GM21447 (cell line): Measurements from ENCODE around the gene RBM44.
"Not testable (repeated sequence)": the region's sequence is repeated elsewhere in the genome, so short reads cannot be mapped to it uniquely, and the experiment has no call there.

Experiments
- ATAC-seq: cut with Tn5 transposase; IDR thresholded peaks from one replicate; pipeline ENCODE4 v1.9.1; 2021; ENCODE audit not compliant: unreplicated experiment

The RBM44 gene

GRCh38 chr2:237841051-237841450 lies 42.5 kb downstream of the RBM44 start:
- no peak for ATAC-seq

- ATAC-seq: not testable (repeated sequence)
Observed at GRCh38 chr2:237848940-237849339, 50.4 kb downstream of the RBM44 start.

GRCh38 chr2:237854295-237854694 lies 55.7 kb downstream of the RBM44 start:
- ATAC-seq: no peak

- no peak for ATAC-seq
Observed at GRCh38 chr2:237857791-237858190, 59.2 kb downstream of the RBM44 start.

- ATAC-seq: no peak
Observed at GRCh38 chr2:237858294-237859081, 59.9 kb downstream of the RBM44 start.

GRCh38 chr2:237859082-237859433 lies 60.5 kb downstream of the RBM44 start:
- no peak for ATAC-seq

GRCh38 chr2:237859533-237860272 lies 61.1 kb downstream of the RBM44 start, which contains the start of gene RAMP1:
TSS of gene RAMP1 (plus strand) at chr2:237859623. CDS start at chr2:237859676, 53 bp downstream.
- no peak for ATAC-seq

- ATAC-seq: no peak
Observed at GRCh38 chr2:237860273-237860935, 61.8 kb downstream of the RBM44 start.

GRCh38 chr2:237861875-237862527 lies 63.4 kb downstream of the RBM44 start:
- no peak for ATAC-seq

GRCh38 chr2:237862528-237862895 lies 63.9 kb downstream of the RBM44 start:
- ATAC-seq: no peak

GRCh38 chr2:237863102-237863511 lies 64.5 kb downstream of the RBM44 start:
- no peak for ATAC-seq

- ATAC-seq: no peak
Observed at GRCh38 chr2:237863689-237864443, 65.3 kb downstream of the RBM44 start.

- ATAC-seq: no peak
Observed at GRCh38 chr2:237864444-237864931, 65.9 kb downstream of the RBM44 start.

GRCh38 chr2:237864940-237865622 lies 66.5 kb downstream of the RBM44 start:
- no peak for ATAC-seq

GRCh38 chr2:237865623-237866041 lies 67.1 kb downstream of the RBM44 start:
- ATAC-seq: no peak

GRCh38 chr2:237866101-237866621 lies 67.6 kb downstream of the RBM44 start:
- no peak for ATAC-seq

- no peak for ATAC-seq
Observed at GRCh38 chr2:237867465-237867864, 68.9 kb downstream of the RBM44 start.

- not testable (repeated sequence) for ATAC-seq
Observed at GRCh38 chr2:237868074-237868473, 69.5 kb downstream of the RBM44 start.

GRCh38 chr2:237868631-237869342 lies 70.2 kb downstream of the RBM44 start:
- ATAC-seq: no peak
